Inferior parietal cortex (tissue), 1 donor: ENCODE results near the gene NEGR1.
A peak's percentile ranks its signal among the peaks of the same experiment; 100 is the strongest.

Experiments used
- DNase-seq: peaks from one replicate; pipeline ENCODE4 v3.0.0-alpha.2; 2016; ENCODE audit errors: extremely low spot score

NEGR1 gene

GRCh38 chr1:71371581-71371980 is 910.8 kb downstream of the NEGR1 start:
- no peak for DNase-seq

- DNase-seq: no peak
Observed at GRCh38 chr1:71364236-71364635, 918.1 kb downstream of the NEGR1 start.

GRCh38 chr1:71362691-71363090 is 919.6 kb downstream of the NEGR1 start:
- no peak for DNase-seq

- no peak for DNase-seq
Observed at GRCh38 chr1:71362076-71362475, 920.3 kb downstream of the NEGR1 start.

DNA sequence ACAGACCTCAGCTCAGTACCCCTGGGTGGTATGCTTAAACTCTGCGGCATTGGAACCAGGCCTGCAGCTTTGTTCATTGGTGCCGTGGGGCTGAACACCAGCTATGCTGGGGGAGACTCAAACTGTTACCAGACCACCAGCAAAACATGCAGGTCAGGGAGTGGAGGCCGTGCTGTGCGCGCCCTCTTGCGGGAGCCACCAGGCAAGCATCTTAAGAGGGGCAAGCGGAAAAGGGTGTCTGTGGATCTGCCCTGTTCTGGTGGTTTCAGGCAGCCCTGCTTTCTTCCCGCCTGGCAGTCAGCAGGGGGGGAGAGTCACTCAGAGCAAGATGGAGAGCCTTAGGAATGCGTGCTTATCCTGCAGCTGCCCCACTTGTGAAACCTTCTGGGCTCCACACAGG is 924.6 kb downstream of the NEGR1 start:
- DNase-seq: no peak

DNA sequence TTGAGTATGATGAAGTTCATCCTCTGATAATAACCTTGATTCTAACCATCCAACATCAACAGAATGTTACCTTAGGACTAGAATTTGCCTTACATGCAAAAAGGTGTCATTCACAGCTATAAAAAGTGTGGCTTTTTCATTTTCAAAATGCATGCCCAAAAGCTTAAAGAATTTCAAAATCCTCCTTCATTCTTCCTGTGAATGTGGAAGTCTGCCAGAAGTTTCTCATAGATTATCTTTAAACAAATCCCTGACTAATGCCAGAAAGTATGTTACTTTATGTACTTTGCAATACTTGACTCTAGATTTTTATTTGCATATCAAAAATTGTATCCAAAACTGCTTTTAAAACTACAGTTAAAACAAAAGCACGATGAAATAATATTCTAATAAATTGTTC is 930.9 kb downstream of the NEGR1 start:
- DNase-seq: peak; percentile 40

DNA sequence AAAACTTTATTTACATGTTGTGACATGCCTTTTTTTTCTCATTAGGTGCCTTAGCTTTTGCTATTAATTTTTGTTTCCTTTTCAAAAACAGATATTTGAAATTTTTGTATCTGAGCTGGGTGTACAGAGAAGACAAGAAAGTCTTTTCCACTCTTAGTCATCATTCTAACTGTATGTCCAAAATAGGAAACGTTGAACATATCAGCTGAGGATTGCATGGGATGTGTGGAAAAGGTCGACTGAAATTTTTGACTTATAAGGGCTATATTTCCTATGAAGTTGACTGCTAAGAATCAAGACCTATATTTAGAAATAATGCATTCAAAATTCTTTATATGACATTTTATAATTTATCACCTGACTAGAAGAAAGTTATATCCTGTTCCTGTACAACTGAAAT is 931.5 kb downstream of the NEGR1 start:
- DNase-seq: no peak

DNA sequence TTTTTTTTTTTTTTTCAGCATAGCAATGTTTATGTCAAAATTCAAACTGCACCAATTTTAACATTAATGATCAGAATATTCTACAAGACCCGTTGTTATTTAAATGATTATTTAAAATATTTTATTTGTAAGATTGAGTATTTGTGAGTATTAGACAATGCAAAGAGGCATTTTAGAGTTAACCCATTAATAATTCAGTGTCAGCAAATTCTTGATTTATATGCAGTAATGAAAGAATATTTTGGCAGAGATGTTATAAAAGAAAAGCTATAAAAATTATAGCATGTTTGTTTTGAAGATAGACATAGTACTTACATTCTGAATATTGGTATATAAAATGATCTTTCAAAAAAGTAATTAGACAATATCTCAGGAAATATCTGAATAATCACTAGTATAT is 932.0 kb downstream of the NEGR1 start:
- no peak for DNase-seq
